ENCODE data around the gene ZEB2. TPM values are rescaled to one million over a fixed set of nuclear protein-coding genes. Genes with fewer than 3 reads are reported as not detected.

ZEB2 gene
- total and polyA plus RNA-seq, 2 of the 13 experiments (the other 11 are each of a cell fraction or from before 2014, with no cell fraction given) = 0.07 TPM; not detected in 1

DNA sequence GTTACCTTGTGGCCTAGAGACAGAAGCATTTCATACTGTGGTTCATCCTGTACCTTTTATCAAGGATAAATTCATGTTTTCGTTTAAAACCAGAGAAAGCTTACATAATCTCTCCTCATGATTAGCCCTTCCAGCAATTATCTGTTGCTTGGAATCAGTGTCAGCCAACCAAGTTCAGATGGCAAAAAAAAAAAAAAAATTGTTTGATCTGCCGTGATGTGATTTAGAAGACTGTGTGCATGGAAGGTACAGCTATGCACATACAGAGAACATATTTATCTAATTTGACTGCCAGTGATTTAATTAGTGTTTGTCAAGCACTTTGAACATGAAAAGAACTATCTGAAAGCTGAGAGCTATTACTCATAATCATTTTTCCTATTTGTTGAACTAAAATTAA lies 180.9 kb downstream of the ZEB2 start:
- no peak overlapping the region for H3K27ac ChIP-seq (ENCODE audit: extremely low read length, insufficient read depth, low read length)
- intact Hi-C loops (cut with micrococcal nuclease; ENCODE audit: unreplicated experiment) (no loop called here), in situ Hi-C loops (cut with HindIII; ENCODE audit: extremely low pct_ligation_motif_present, low pct_unique_long_range_greater_than_20kb) (no loop called here)
- no peak for FAIRE-seq
- BruUV-seq (replicated peaks) = no TSS peak
- no peak overlapping the region for H3K9ac ChIP-seq (ENCODE audit: insufficient read depth, low read depth, low read length)
- no peak overlapping the region for H3K4me2 ChIP-seq (ENCODE audit: low read depth, low read length)
- no peaks in the 10 kb centered on the region for H3K9me3 ChIP-seq (ENCODE audit: low read length)
- no peaks in the 10 kb centered on the region for H3K36me3 ChIP-seq (replicated peaks in 1 of 2; ENCODE audit: control insufficient read depth in 1 of 2, insufficient read depth in 2 of 2, low read length in 2 of 2)
- no peaks in the 10 kb centered on the region for H3K4me1 ChIP-seq (ENCODE audit: insufficient read depth, low read length)
- no peak overlapping the region for H2AFZ ChIP-seq (ENCODE audit: low read length)
- peaks cover 0 to 12% of the 10 kb centered on the region in 2 experiments; a peak in 2 of 5 replicates for H3K27me3 ChIP-seq (ENCODE audit: control insufficient read depth in 1 of 2, insufficient read depth in 2 of 2, low read length in 2 of 2)
- H3K4me3 ChIP-seq (replicated peaks in 1 of 3; ENCODE audit: insufficient read depth in 1 of 3, low read depth in 2 of 3, low read length in 3 of 3) = no peak overlapping the region
- WGBS (ENCODE audit: low lambda C conversion rate) = 27% methylated on average over 2 of the region's 2 CpGs
- POLR2A ChIA-PET = no interaction called here
- H4K20me1 ChIP-seq (ENCODE audit: insufficient read depth, low read length) = no peaks in the 10 kb centered on the region
- ATAC-seq = no peak
- H3K79me2 ChIP-seq (ENCODE audit: insufficient read depth, low read length) = no peaks in the 10 kb centered on the region
- no peak for DNase-seq (ENCODE audit: low spot score)
- CTCF ChIA-PET (ENCODE audit: low intra/inter-chr PET ratio, low total read pairs) = no interaction called here
- TF ChIP-seq SRF (IDR thresholded peaks at IDR 0.05; ENCODE audit: low read depth, low read length) = no peak
- no peak for TF ChIP-seq ZNF263 (CRISPR knock-in tag; IDR thresholded peaks at IDR 0.05)
- TF ChIP-seq, protein P1, sequence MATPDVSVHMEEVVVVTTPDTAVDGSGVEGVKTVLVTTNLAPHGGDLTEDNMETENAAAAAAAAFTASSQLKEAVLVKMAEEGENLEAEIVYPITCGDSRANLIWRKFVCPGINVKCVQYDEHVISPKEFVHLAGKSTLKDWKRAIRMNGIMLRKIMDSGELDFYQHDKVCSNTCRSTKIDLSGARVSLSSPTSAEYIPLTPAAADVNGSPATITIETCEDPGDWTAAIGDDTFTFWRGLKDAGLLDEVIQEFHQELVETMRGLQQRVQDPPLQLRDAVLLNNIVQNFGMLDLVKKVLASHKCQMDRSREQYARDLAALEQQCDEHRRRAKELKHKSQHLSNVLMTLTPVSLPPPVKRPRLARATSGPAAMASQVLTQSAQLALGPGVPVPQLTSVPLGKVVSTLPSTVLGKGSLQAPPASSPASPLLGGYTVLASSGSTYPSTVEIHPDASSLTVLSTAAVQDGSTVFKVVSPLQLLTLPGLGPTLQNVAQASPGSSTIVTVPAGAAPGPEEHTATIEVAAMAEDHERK (CRISPR knock-in tag; IDR thresholded peaks at IDR 0.05; ENCODE audit: low read depth) = no peak
- TF ChIP-seq KDM1A (CRISPR knock-in tag; IDR thresholded peaks at IDR 0.05) = no peak
- no peak for TF ChIP-seq ZBTB14 (CRISPR knock-in tag; IDR thresholded peaks at IDR 0.05)
- no peak for TF ChIP-seq ZNF12 (CRISPR knock-in tag; IDR thresholded peaks at IDR 0.05)
- TF ChIP-seq, protein P2, sequence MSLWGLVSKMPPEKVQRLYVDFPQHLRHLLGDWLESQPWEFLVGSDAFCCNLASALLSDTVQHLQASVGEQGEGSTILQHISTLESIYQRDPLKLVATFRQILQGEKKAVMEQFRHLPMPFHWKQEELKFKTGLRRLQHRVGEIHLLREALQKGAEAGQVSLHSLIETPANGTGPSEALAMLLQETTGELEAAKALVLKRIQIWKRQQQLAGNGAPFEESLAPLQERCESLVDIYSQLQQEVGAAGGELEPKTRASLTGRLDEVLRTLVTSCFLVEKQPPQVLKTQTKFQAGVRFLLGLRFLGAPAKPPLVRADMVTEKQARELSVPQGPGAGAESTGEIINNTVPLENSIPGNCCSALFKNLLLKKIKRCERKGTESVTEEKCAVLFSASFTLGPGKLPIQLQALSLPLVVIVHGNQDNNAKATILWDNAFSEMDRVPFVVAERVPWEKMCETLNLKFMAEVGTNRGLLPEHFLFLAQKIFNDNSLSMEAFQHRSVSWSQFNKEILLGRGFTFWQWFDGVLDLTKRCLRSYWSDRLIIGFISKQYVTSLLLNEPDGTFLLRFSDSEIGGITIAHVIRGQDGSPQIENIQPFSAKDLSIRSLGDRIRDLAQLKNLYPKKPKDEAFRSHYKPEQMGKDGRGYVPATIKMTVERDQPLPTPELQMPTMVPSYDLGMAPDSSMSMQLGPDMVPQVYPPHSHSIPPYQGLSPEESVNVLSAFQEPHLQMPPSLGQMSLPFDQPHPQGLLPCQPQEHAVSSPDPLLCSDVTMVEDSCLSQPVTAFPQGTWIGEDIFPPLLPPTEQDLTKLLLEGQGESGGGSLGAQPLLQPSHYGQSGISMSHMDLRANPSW (CRISPR knock-in tag; IDR thresholded peaks at IDR 0.05; ENCODE audit: borderline replicate concordance) = no peak
- TF ChIP-seq, protein P3, sequence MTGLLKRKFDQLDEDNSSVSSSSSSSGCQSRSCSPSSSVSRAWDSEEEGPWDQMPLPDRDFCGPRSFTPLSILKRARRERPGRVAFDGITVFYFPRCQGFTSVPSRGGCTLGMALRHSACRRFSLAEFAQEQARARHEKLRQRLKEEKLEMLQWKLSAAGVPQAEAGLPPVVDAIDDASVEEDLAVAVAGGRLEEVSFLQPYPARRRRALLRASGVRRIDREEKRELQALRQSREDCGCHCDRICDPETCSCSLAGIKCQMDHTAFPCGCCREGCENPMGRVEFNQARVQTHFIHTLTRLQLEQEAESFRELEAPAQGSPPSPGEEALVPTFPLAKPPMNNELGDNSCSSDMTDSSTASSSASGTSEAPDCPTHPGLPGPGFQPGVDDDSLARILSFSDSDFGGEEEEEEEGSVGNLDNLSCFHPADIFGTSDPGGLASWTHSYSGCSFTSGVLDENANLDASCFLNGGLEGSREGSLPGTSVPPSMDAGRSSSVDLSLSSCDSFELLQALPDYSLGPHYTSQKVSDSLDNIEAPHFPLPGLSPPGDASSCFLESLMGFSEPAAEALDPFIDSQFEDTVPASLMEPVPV (CRISPR knock-in tag; IDR thresholded peaks at IDR 0.05) = no peak
- TF ChIP-seq ZNF431 (CRISPR knock-in tag; IDR thresholded peaks at IDR 0.05; ENCODE audit: borderline replicate concordance, low read depth) = no peak
- TF ChIP-seq SAP130 (CRISPR knock-in tag; IDR thresholded peaks at IDR 0.05; ENCODE audit: low read depth) = no peak
- TF ChIP-seq SIX1 (CRISPR knock-in tag; IDR thresholded peaks at IDR 0.05; ENCODE audit: borderline replicate concordance) = no peak
- TF ChIP-seq ZNF768 (CRISPR knock-in tag; IDR thresholded peaks at IDR 0.05) = no peak
- no peak for TF ChIP-seq DNMT3B (CRISPR knock-in tag; conservative IDR thresholded peaks at IDR 0.05)
- TF ChIP-seq ZNF282 (IDR thresholded peaks at IDR 0.05; ENCODE audit: partially characterized antibody) = no peak
- no peak for TF ChIP-seq ARHGAP35 (CRISPR knock-in tag; IDR thresholded peaks at IDR 0.05; ENCODE audit: borderline replicate concordance)
- no peak for TF ChIP-seq NFYC (CRISPR knock-in tag; IDR thresholded peaks at IDR 0.05)
- TF ChIP-seq ZNF773 (CRISPR knock-in tag; IDR thresholded peaks at IDR 0.05; ENCODE audit: borderline replicate concordance) = no peak
- no peak for TF ChIP-seq CERS6 (CRISPR knock-in tag; IDR thresholded peaks at IDR 0.05)
- TF ChIP-seq MAFG (CRISPR knock-in tag; IDR thresholded peaks at IDR 0.05) = no peak

Data from HepG2 (cell line).